GM19043 (cell line): ENCODE results near the gene IVD.

ENCODE experiments used
- ATAC-seq: cut with Tn5 transposase; IDR thresholded peaks from one replicate; pipeline ENCODE4 v1.9.1; 2021; ENCODE audit warnings: low read depth; ENCODE audit not compliant: unreplicated experiment

Gene IVD

DNA sequence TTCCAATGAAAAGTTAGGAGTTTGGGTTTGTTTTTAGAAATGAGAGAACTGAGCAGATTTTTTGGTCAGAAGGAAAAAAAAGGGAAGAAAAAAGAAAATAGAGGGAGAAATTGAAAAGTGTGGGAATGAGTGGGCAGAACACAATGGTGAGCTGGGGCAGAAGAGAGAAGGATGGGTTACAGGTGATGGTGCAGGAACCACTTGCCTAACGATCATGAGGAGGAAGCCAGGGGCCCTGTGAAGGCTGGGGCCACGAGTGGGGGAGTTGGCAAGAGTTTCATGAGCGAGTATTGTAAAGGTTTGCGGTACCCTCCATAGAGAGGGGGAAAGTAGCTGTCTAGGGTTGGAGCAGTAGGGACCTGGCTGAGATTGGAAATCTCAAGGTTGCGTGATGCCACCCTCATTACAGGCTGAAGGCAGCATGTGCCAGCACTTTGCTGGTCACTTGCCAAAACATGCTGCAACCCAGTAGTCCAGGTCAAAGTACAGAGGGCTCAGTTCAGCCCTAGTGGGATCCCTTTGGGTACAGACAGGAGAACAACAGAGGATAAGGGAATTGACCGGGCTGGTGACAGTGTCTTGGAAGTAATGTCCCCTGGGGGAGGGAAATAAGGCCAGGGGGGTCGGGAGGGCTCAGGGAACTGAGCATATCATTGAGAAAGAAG lies 6.6 kb downstream of the IVD start:
- ATAC-seq, result no peak

DNA sequence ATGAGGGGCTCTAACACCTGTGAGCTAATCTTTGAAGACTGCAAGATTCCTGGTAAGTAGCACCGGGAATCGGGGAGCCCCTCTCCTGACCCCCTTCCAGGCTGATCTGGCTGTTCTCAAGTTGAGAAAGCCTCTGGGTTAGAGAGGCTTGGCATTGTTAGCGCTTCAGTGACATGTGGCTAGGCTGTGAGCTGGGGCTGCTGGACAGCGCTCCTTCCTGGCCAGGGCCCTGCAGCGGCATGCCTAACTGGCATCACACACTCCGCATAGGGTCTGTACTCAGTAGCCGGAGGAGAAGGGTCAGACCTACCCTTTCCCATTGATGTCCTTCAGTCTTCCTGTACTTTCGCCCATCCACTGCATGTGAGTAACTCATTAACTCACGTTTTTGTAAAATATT lies 7.4 kb downstream of the IVD start:
- ATAC-seq, result no peak

DNA sequence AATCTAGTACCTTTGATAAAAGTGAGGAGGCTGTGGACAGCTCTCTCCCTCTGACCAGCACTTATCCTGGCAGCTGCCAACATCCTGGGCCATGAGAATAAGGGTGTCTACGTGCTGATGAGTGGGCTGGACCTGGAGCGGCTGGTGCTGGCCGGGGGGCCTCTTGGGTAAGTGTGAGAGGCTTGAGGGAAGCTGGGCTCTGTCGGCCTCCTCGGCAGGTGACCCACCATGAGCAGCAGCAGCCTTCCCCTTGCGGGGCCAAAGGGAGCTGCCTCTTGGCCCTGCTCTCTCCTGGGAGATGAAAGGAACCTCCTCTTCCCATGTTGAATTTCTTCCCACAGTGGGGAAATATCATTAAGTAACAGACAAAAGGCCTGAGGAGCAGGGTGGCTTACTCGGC lies 9.2 kb downstream of the IVD start:
- no peak for ATAC-seq

DNA sequence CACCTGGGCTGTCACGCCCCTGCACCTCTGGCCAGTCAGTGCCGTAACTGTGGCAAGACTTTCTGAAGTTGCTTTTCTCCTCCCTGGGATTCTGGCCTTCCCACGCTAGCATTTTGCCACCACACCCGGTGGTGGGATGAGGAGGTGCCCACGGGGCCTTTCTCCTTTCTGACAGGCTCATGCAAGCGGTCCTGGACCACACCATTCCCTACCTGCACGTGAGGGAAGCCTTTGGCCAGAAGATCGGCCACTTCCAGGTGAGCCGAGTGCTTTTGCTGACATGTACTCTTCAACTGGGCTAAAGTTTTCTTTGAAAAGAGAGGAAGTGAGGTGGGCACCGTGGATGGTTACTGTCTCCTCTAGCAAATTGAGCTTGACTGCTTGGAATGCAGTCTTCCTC lies 9.6 kb downstream of the IVD start:
- no peak for ATAC-seq

DNA sequence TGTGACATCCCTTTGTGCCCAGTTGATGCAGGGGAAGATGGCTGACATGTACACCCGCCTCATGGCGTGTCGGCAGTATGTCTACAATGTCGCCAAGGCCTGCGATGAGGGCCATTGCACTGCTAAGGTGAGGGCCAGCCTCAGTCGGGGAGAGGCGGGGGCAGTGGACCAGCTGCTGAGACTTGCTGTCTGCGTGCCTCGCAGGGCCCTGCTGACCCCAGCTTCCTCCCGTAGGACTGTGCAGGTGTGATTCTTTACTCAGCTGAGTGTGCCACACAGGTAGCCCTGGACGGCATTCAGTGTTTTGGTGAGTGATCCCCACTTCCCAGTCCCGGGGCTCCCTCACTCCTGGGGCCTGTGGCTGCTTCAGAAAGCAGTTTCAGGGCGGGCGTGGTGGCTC lies 10.5 kb downstream of the IVD start:
- ATAC-seq, result no peak

DNA sequence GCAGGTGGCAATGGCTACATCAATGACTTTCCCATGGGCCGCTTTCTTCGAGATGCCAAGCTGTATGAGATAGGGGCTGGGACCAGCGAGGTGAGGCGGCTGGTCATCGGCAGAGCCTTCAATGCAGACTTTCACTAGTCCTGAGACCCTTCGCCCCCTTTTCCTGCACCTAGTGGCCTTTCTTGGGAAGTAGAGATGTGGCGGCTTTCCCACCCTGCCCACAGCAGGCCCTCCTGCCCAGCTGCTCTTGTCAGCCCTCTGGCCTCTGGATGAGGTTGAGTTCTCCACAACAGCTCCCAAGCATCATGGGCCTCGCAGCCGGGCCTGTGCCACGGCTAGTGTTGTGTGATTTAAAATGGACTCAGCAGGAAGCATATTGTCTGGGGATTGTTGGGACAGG lies 12.5 kb downstream of the IVD start:
- ATAC-seq, result no peak

DNA sequence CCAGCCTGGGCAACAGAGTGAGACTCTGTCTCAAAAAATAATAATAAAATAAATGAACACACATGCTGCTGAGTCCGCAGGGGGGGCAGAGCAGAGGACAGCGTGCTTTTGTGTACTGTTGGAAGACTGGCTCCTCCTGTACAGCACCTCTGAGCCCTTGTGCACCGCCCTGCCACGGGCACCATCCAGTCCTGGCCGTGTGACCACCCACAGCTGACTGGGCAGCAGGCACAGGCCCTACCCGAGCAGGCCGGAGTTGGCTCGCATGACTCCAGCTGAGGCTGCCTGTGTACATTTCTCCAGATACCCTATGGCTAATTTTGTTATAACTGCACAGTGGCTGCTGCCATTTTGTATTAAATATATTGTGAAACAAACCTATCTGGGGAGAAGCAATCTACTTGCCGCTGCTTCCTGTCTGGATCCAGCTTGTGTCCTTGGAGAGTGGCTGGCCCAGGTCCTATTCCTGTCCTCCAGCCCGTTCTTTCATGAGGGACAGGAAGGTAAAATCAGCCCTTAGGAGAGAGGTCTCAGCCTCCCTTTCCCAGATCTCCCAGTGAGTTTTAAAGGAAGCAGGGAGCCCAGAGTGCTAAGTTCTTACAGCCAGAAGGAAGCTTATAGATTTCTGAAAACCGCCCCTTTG lies 14.6 kb downstream of the IVD start:
- no peak for ATAC-seq

DNA sequence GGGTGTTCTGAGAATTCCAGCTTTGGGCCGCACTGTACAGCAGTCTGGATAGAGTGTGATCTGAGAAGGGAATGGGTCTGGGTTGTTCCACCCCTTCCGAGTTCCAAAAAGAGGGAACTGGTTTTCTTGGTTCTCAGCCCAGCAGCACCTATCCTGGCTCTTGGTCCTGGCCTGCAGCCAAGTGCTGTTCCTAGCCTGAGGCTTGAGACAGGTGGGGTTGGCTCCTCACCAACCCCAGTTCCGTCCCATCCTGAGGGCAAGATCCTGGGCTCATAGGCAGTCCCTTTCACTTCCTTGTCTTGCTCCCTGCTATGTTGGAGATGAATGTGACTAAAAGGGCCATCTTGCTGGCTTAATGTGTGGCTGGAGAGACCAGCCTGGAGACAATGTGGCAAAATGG lies 15.2 kb downstream of the IVD start:
- ATAC-seq, result no peak

DNA sequence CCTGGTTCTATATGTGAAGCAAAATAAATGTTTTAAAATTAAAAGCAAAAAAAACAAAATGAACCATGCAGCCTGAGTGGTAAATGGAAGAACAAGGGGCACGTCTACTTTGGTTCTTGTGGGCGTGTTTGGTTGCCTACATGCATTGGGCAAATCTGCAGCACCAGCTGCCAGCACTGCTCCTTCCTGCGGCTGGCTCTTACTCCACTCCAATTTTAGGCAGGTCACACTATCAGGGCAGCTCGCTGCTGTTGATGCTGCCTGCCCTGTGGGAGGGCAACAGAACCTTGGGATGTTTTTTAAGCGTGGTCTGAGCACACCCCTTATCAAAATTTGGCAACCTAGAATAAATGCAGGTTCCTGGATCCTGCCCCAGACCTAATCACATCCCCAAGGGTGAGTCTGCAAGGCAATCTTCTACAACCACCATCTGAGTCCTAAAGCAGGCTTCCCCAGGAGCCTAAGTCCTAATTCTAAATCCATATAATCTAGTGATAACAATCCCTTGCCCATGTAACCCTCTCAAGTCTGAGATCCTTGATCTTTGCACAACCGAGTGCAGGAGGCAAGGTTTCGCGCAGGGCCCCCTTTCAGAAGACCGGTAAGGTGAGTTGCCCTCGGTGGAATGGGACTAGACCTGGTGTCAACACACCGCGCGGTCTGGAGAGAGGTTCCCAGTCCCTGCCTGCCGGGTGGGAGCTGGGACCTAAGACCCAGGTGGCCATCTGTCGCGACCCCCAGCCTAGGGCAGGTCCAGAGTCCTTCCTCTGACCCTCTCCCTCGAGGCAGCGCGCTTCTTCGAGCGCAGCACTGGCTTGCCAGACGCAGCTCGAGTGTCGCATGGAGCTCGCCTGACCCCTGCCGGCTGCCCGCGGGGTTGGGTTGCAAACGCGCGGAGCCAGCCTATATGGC lies 15.9 kb downstream of the IVD start:
- ATAC-seq, result peak; percentile 64

DNA sequence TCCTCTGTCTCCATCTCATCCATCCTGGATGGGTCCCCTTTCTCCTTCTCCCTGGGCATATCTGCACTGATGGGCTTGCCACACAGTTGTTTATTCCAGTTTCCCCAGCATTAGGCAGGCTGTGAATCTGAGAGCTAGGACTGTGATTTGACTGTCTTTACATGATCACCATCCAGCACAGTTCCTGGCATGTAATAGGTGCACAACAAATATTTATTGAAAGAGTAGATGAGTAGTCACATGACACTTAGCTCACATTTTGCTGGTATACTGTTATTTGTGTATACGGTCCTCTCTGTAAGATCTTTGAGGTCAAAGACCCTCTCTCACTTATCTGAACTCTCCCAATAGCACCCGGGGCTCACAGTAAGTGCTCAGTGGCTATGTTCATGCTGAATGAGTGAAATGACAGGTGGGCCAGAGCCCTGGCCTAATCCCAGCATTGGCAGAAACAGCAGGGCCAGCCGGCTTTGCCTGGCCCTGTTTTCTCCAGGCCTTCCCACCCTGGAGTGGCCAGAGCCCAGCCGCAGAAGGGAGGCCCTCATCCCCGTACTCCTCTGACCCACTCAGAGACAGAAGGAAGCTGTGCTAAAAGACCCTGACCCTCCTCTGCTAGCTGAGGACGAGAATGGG lies 19.0 kb downstream of the IVD start:
- no peak for ATAC-seq

DNA sequence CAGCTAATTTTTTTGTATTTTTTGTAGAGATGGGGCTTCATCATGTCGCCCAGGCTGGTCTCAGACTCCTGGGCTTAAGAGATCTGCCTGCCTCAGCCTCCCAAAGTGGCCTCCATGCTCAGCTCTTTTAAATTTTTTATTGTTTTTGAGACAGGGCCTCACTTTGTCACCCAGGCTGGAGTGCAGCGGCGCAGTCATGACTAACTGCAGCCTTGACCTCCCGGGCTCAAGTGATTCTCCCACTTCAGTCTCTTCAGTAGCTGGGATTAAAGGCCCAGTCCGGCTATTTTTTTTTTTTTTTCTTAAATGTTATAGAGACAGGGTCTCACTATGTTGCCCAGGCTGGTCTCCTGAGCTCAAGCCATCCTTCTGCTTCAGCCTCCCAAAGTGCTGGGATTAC lies 20.1 kb downstream of the IVD start:
- no peak for ATAC-seq

DNA sequence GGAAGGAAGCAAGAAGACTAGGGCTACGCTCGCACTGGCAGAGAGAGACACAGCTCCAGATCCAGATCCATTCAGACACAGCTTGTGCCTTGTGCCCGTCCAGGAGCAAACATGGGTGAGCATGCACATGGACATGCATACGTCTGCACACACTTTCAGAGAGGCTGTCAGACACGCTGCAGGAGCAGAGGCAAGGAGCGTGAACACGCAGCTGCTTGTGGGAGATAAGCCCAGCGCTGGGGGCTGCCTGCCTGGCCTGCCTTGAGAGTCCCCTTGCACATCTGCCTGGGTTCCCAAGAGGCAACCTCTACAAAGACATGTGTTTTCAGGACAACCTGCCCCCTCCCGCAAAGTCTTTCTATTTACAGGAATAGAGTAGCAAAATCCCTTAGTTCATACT lies 21.6 kb downstream of the IVD start:
- no peak for ATAC-seq

DNA sequence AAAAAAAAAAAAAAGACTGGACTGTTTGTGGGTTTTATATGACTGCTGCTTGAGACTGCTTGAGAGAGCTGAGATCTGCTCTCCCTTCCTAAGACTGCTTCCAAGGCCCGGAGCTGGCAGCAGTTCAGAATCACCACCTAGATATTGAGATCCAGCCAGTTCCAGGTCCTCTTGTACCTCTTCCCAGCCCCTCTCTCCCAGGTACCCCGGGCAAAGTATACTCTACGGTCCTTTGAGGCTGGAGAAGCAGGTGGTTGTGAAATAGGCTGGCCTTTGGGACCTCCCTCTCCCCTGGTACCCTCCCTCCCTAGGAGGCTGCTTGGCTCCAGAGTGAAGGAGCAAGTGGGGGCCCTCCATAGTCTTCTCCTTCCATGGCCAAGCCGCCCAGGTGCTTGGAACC lies 22.6 kb downstream of the IVD start:
- no peak for ATAC-seq

DNA sequence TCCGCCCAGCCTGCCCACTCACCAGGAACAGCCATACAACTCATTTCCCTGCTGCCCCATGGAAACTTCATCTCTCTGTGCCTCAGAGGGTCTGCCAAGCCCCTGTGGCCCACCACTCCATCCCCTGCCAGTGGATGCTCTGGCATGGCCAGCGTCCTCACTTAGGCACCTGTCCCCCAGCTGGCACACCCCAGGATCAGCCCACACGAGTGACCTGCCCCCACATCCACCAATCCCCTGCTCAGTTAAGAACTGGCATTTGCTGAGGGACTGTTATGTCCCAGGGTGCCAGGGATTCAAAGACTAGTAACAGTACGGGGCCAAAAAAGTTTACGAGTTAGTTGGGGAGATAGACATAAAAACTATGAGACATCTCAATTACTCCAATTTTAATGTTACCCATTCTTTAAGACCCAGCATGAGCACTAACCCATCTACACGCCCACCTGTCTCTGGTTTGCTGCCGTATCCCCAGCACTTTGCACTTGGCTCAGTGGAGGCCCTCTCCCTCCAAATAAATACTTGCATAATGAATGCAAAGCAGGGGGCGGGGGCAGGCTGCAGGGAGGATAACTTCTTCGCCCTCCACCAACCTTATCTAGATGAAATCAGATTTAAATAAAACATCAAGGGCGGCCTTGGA lies 23.6 kb downstream of the IVD start:
- no peak for ATAC-seq

DNA sequence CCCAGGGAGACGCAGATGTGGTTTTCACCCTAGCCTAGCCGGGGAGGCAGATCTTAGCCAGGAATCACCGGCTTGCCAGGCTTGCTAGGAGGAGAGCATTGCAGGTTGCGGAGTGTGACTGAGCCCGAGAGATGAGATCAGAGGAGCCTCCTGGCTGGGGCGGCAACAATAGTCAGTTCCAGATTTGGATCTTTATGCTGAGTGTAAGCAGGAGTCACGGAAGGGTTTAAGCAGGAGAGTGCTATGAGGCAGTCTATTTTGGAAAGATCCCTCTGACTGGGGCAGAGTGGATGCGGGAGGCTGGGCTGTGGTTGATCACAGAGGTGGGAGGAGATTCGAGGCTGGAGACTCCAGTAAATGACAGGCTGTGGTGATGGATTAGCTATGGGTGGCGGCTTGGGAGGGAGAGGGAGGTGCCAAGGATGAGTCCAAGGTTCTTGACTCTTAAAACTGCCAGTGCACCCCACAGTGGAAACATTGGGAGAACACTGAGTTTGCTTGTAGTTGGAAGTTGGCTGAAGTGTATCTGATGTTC lies 24.7 kb downstream of the IVD start:
- ATAC-seq, result no peak

DNA sequence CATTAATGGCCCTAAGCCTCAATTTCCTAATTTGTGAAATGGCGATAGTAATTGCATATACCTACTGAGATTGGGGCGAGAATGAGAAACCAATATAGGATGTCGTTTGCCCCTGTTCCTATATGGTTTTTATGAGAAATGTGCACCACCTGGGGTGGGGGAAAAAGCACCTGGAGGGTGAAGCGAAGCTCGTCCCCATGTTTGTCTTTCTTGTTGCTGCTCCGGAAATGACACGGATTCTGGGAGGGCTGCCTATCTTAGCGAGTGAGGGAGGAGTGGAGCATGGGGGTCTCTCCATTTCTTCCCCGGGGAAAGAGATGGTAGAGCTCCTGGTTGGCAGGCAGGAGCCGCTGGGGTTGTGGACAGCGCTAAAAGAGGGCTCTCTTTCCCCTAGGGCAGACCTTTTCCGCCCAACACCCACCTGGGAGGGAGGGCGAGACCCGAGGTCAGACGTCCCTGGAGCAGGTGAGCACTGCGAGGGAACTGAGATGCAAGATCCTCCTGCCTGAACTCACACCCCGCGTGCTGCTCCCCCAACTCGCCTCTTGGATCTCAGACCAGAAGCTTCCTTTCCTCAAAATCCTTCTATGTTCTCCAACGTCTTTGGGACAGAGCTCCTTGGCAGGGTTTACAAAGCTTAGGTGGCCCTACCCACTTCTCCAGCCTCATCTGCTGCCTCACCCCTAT lies 29.6 kb downstream of the IVD start:
- no peak for ATAC-seq

DNA sequence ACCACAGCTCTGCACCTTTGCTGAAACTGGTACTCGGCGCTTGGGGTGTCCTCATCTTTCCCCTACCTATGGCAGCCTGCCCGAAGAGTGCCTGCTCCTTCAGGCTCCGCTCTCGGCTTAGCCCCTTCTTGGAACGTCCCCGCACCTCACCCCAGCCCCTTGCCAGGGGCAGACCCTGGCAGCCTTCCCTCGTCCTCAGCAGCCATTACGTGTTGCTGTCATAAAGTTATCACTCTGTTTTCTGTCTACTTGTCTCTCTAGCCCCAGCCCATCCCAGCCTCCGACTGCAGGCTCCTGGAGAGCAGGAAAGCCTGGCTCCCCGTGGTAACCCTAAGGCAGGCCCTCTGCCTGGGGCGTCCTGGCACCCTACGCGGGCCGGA lies 30.1 kb downstream of the IVD start:
- no peak for ATAC-seq

DNA sequence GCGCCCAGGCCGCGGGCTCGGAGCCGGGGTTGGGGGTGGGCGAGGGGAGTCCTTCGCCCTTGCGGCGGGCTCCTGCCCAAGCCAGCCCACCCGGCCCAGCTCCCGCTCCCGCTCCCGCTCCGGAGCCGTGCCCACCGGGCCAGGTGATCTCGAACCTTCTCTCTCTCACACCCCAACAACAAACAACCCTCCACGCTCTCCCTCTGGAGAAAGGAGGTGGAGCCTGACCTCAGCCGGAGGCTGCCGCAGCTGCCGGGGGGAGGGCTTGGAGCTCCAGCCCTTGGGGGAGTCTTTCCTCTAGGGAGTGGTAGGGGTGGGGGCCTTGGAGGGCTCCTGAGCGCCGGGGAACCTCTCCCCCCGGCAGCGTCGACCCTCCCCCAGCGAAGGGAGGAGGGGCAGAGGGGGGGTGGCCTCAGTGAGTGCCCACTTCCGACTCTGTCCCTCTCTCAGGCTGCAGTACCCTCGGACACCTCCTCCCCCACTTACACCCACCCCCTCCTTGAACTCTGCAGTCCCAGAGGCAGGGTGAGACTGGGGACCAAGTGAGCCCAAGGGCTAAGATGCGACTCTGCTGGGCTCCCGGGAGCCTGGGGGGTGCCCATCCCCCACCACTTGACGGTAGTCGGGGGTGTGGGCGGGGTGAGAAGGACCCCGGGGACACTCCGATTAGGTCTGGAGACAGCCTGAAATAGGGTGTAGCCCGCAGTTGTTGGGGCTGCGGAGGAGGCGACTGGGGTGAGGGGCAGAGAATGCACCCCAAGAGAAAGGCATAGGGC lies 30.7 kb downstream of the IVD start:
- no peak for ATAC-seq
